MCF 10A (cell line): ENCODE results near the gene ARRB1. TPM values are rescaled to one million over a fixed set of nuclear protein-coding genes. Genes with fewer than 3 reads are reported as not detected.

Source experiments
- BruUV-seq: library from RNA; stranded (reverse); fragments of 400-500 nt; replicated peaks from 2 replicates; lab custom pipeline; 2021; lab: Mats Ljungman, UMichigan
- CTCF ChIA-PET: fragments of 300-600 bp; sonication (Branson Sonifier 250); formaldehyde crosslinking; extraction: SDS; loops from one replicate; lab custom pipeline; 2021; ENCODE audit warnings: antibody characterized with exemption, inconsistent platforms; lab: Yijun Ruan, JAX
- POLR2A ChIA-PET: fragments of 300-600, 350-650 bp; sonication (Branson Sonifier 250); formaldehyde crosslinking; extraction: SDS; loops from one replicate; lab custom pipeline; 2020; ENCODE audit warnings: antibody characterized with exemption, inconsistent platforms; lab: Yijun Ruan, JAX
- DNase-seq: peaks from one replicate; pipeline ENCODE4 v3.0.0-alpha.2; 2018; ENCODE audit not compliant: unreplicated experiment
- H3K27ac Mint-ChIP-seq: one replicate; pipeline ENCODE4 v1.8.0; 2022; ENCODE audit warnings: mild to moderate bottlenecking, low read depth, mixed read lengths; ENCODE audit not compliant: unreplicated experiment
- H3K27me3 Mint-ChIP-seq: one replicate; pipeline ENCODE4 v1.8.0; 2022; ENCODE audit warnings: mixed read lengths; ENCODE audit not compliant: insufficient read depth, unreplicated experiment
- H3K36me3 Mint-ChIP-seq: one replicate; pipeline ENCODE4 v1.8.0; 2022; ENCODE audit warnings: mild to moderate bottlenecking, moderate library complexity, mixed read lengths; ENCODE audit not compliant: insufficient read depth, unreplicated experiment
- H3K4me1 Mint-ChIP-seq: one replicate; pipeline ENCODE4 v1.8.0; 2022; ENCODE audit warnings: mixed read lengths; ENCODE audit not compliant: insufficient read depth, unreplicated experiment
- H3K4me3 Mint-ChIP-seq: one replicate; pipeline ENCODE4 v1.8.0; 2022; ENCODE audit warnings: mild to moderate bottlenecking, moderate library complexity, mixed read lengths; ENCODE audit not compliant: unreplicated experiment
- H3K9me3 Mint-ChIP-seq: one replicate; pipeline ENCODE4 v1.8.0; 2022; ENCODE audit warnings: mixed read lengths; ENCODE audit not compliant: unreplicated experiment
- CTCF ChIP-seq: fragments of 200-600 bp; IDR thresholded peaks from one replicate; pipeline ENCODE4 v1.8.0; 2022; ENCODE audit warnings: antibody characterized with exemption, mild to moderate bottlenecking; ENCODE audit not compliant: unreplicated experiment
- intact Hi-C: fragments of 100-400 bp; cut with micrococcal nuclease; formaldehyde crosslinking; loops from 2 replicates; pipeline ENCODE4 v1.14.1; 2022
- total RNA-seq: library from RNA; stranded (reverse); gene quantifications from 2 replicates; pipeline ENCODE4 v1.2.3, GENCODE V29; 2022

Gene ARRB1
- total RNA-seq, 1 experiment from 2014 or later = 0.98 TPM

- POLR2A ChIA-PET = no interaction called here
- no peak for TF ChIP-seq CTCF
- H3K9me3 Mint-ChIP-seq = no peaks in the 10 kb centered on the region
- CTCF ChIA-PET = interaction anchor here (1.0 kb wide), 1 partner anchor 18 kb away, joined by 3 read pairs; no protein-coding TSS in a partner anchor
- BruUV-seq = no TSS peak
- H3K36me3 Mint-ChIP-seq = peaks cover 5% of the 10 kb centered on the region
- intact Hi-C loops = no loop called here
- no peak overlapping the region for H3K27ac Mint-ChIP-seq
- H3K27me3 Mint-ChIP-seq = no peaks in the 10 kb centered on the region
- H3K4me1 Mint-ChIP-seq = peaks cover 27% of the 10 kb centered on the region
- no peak for DNase-seq
- H3K4me3 Mint-ChIP-seq = no peak overlapping the region
These were observed 5.9 kb downstream of the ARRB1 start for GRCh38 chr11:75345455-75346160.

GRCh38 chr11:75344761-75345454, 6.6 kb downstream of the ARRB1 start:
- peaks cover 29% of the 10 kb centered on the region for H3K4me1 Mint-ChIP-seq
- no peak overlapping the region for H3K27ac Mint-ChIP-seq
- BruUV-seq = no TSS peak
- H3K27me3 Mint-ChIP-seq = no peaks in the 10 kb centered on the region
- CTCF ChIA-PET = no interaction called here
- peaks cover 5% of the 10 kb centered on the region for H3K36me3 Mint-ChIP-seq
- no peak for DNase-seq
- TF ChIP-seq CTCF = no peak
- no peak overlapping the region for H3K4me3 Mint-ChIP-seq
- intact Hi-C loops = no loop called here
- POLR2A ChIA-PET = no interaction called here
- H3K9me3 Mint-ChIP-seq = no peaks in the 10 kb centered on the region

- Mint-ChIP-seq H3K4me3 (no peak overlapping the region), H3K36me3 (peaks cover 6% of the 10 kb centered on the region), H3K27me3 (no peaks in the 10 kb centered on the region), H3K4me1 (peaks cover 29% of the 10 kb centered on the region), H3K27ac (no peak overlapping the region), H3K9me3 (no peaks in the 10 kb centered on the region)
- ChIA-PET CTCF (interaction anchor here (2.4 kb wide), 1 partner anchor 64 kb away, joined by 9 read pairs; no protein-coding TSS in a partner anchor), POLR2A (no interaction called here)
- intact Hi-C loops = no loop called here
- DNase-seq = no peak
- BruUV-seq = no TSS peak
- no peak for TF ChIP-seq CTCF
These were observed 7.3 kb downstream of the ARRB1 start for GRCh38 chr11:75344186-75344585.

- ChIA-PET POLR2A (no interaction called here), CTCF (interaction anchor here (0.7 to 4.4 kb wide), 4 partner anchors 17 to 63 kb away, joined by 4 to 22 read pairs (median 8); no protein-coding TSS in a partner anchor)
- H3K4me1 Mint-ChIP-seq = peaks cover 27% of the 10 kb centered on the region
- peaks cover 11% of the 10 kb centered on the region for H3K36me3 Mint-ChIP-seq
- no peak overlapping the region for H3K27ac Mint-ChIP-seq
- BruUV-seq = no TSS peak
- DNase-seq = no peak
- H3K27me3 Mint-ChIP-seq = no peaks in the 10 kb centered on the region
- TF ChIP-seq CTCF = no peak
- no peak overlapping the region for H3K4me3 Mint-ChIP-seq
- intact Hi-C loops = no loop called here
- H3K9me3 Mint-ChIP-seq = no peaks in the 10 kb centered on the region
These were observed 8.2 kb downstream of the ARRB1 start for GRCh38 chr11:75342966-75343870.
